ENCODE measurements around the gene NADK2. TPM values are rescaled to one million over a fixed set of nuclear protein-coding genes. Genes with fewer than 3 reads are reported as not detected.

NADK2 gene
- total RNA-seq, 1 donor from 2014 or later = 38.4 TPM

GRCh38 chr5:36168737-36169136 lies 73.0 kb downstream of the NADK2 start:
- Mint-ChIP-seq H3K27ac (no peak overlapping the region), H3K9me3 (no peaks in the 10 kb centered on the region)

GRCh38 chr5:36164461-36164860 lies 77.3 kb downstream of the NADK2 start:
- no peak for TF ChIP-seq CTCF (conservative IDR thresholded peaks at IDR 0.05)
- no peak overlapping the region for H3K4me3 Mint-ChIP-seq
- no peak overlapping the region for H3K27ac Mint-ChIP-seq
- DNase-seq (ENCODE audit: extremely low spot score, unreplicated experiment) = no peak
- peaks cover 46% of the 10 kb centered on the region for H3K36me3 Mint-ChIP-seq
- no peaks in the 10 kb centered on the region for H3K27me3 Mint-ChIP-seq
- peaks cover 4% of the 10 kb centered on the region for H3K4me1 Mint-ChIP-seq (ENCODE audit: unreplicated experiment)
- H3K9me3 Mint-ChIP-seq = no peaks in the 10 kb centered on the region

More at GRCh38 chr5:36168737-36169136, 73.0 kb downstream of the NADK2 start:
- Mint-ChIP-seq H3K4me3 (no peak overlapping the region), H3K27me3 (no peaks in the 10 kb centered on the region), H3K4me1 (ENCODE audit: unreplicated experiment) (no peaks in the 10 kb centered on the region), H3K36me3 (peaks cover 28% of the 10 kb centered on the region)
- DNase-seq (ENCODE audit: extremely low spot score, unreplicated experiment) = no peak
- TF ChIP-seq CTCF (conservative IDR thresholded peaks at IDR 0.05) = no peak

GRCh38 chr5:36162810-36163486 lies 78.8 kb downstream of the NADK2 start:
- peaks cover 10% of the 10 kb centered on the region for H3K4me1 Mint-ChIP-seq (ENCODE audit: unreplicated experiment)
- peaks cover 54% of the 10 kb centered on the region for H3K36me3 Mint-ChIP-seq
- no peak for DNase-seq (ENCODE audit: extremely low spot score, unreplicated experiment)
- H3K27me3 Mint-ChIP-seq = no peaks in the 10 kb centered on the region
- no peak for TF ChIP-seq CTCF (conservative IDR thresholded peaks at IDR 0.05)
- H3K27ac Mint-ChIP-seq = no peak overlapping the region
- H3K4me3 Mint-ChIP-seq = no peak overlapping the region
- H3K9me3 Mint-ChIP-seq = no peaks in the 10 kb centered on the region

GRCh38 chr5:36161361-36161760 lies 80.4 kb downstream of the NADK2 start:
- H3K4me1 Mint-ChIP-seq (ENCODE audit: unreplicated experiment) = peaks cover 24% of the 10 kb centered on the region
- no peak for TF ChIP-seq CTCF (conservative IDR thresholded peaks at IDR 0.05)
- no peaks in the 10 kb centered on the region for H3K9me3 Mint-ChIP-seq
- DNase-seq (ENCODE audit: extremely low spot score, unreplicated experiment) = no peak
- H3K27ac Mint-ChIP-seq = no peak overlapping the region
- H3K27me3 Mint-ChIP-seq = no peaks in the 10 kb centered on the region
- no peak overlapping the region for H3K4me3 Mint-ChIP-seq
- peaks cover 53% of the 10 kb centered on the region for H3K36me3 Mint-ChIP-seq

- no peaks in the 10 kb centered on the region for H3K9me3 Mint-ChIP-seq
- DNase-seq (ENCODE audit: extremely low spot score, unreplicated experiment) = no peak
- no peaks in the 10 kb centered on the region for H3K27me3 Mint-ChIP-seq
- H3K36me3 Mint-ChIP-seq = peaks cover 53% of the 10 kb centered on the region
- H3K27ac Mint-ChIP-seq = no peak overlapping the region
- no peak overlapping the region for H3K4me3 Mint-ChIP-seq
- TF ChIP-seq CTCF (conservative IDR thresholded peaks at IDR 0.05) = no peak
- H3K4me1 Mint-ChIP-seq (ENCODE audit: unreplicated experiment) = peaks cover 32% of the 10 kb centered on the region
Measured at GRCh38 chr5:36160617-36161016, 81.1 kb downstream of the NADK2 start.

Data from type B pancreatic cell (in vitro differentiated cells).